Caco-2 (cell line): ENCODE measurements around the gene GSTA1. TPM values are rescaled to one million over a fixed set of nuclear protein-coding genes. Genes with fewer than 3 reads are reported as not detected.
"Not testable (repeated sequence)": the region's sequence is repeated elsewhere in the genome, so short reads cannot be mapped to it uniquely, and the experiment has no call there.

ENCODE experiments used
- BruUV-seq: library from RNA; stranded (reverse); fragments of 400-500 nt; replicated peaks from 2 replicates; lab custom pipeline; 2021; lab: Mats Ljungman, UMichigan
- CTCF ChIA-PET: fragments of 300-600 bp; sonication (Branson Sonifier 250); formaldehyde crosslinking; loops from one replicate; lab custom pipeline; 2022; ENCODE audit warnings: antibody characterized with exemption; lab: Charles Lee
- POLR2A ChIA-PET: fragments of 300-600 bp; sonication (Branson Sonifier 250); formaldehyde crosslinking; loops from one replicate; lab custom pipeline; 2022; ENCODE audit warnings: antibody characterized with exemption; lab: Charles Lee
- DNase-seq, 2 experiments: peaks; one replicate each; pipeline versions ENCODE4 v3.0.0 to v3.0.0-alpha.2; 2020 to 2022
- H3K27me3 ChIP-seq: replicated peaks from 2 replicates; pipeline ENCODE4 v1.6.0; 2011; ENCODE audit warnings: low read length; ENCODE audit not compliant: control insufficient read depth, insufficient read depth
- H3K36me3 ChIP-seq: 2 replicates; pipeline ENCODE4 v1.5.1; 2011; ENCODE audit warnings: low read length; ENCODE audit not compliant: control insufficient read depth, insufficient read depth
- H3K4me1 ChIP-seq: fragments of 250-450 bp; sonication (Bioruptor Pico); 2 replicates; pipeline ENCODE4 v1.5.1; 2020; ENCODE audit warnings: mild to moderate bottlenecking
- H3K4me3 ChIP-seq: 2 replicates; pipeline ENCODE4 v1.5.1; 2011; ENCODE audit warnings: low read depth, mild to moderate bottlenecking, control low read depth, low read length
- H3K9me3 ChIP-seq: fragments of 250-450 bp; sonication (Bioruptor Pico); 2 replicates; pipeline ENCODE4 v1.5.1; 2020; ENCODE audit warnings: mild to moderate bottlenecking, moderate library complexity
- H3K27ac Mint-ChIP-seq: one replicate; pipeline ENCODE4 v1.8.0; 2022; ENCODE audit warnings: mixed read lengths; ENCODE audit not compliant: unreplicated experiment
- H3K27me3 Mint-ChIP-seq: one replicate; pipeline ENCODE4 v1.8.0; 2022; ENCODE audit warnings: mixed read lengths; ENCODE audit not compliant: insufficient read depth, unreplicated experiment
- H3K36me3 Mint-ChIP-seq: one replicate; pipeline ENCODE4 v1.8.0; 2022; ENCODE audit warnings: mild to moderate bottlenecking, mixed read lengths; ENCODE audit not compliant: insufficient read depth, unreplicated experiment
- H3K4me1 Mint-ChIP-seq: one replicate; pipeline ENCODE4 v1.8.0; 2022; ENCODE audit warnings: low read depth, mixed read lengths; ENCODE audit not compliant: unreplicated experiment
- H3K4me3 Mint-ChIP-seq: one replicate; pipeline ENCODE4 v1.8.0; 2022; ENCODE audit warnings: mild to moderate bottlenecking, moderate library complexity, mixed read lengths; ENCODE audit not compliant: unreplicated experiment
- H3K9me3 Mint-ChIP-seq: one replicate; pipeline ENCODE4 v1.8.0; 2022; ENCODE audit warnings: mixed read lengths; ENCODE audit not compliant: unreplicated experiment
- intact Hi-C: fragments of 100-400 bp; cut with micrococcal nuclease; formaldehyde crosslinking; loops from one replicate; pipeline ENCODE4 v1.10.0; 2022; ENCODE audit not compliant: unreplicated experiment
- total RNA-seq: library from RNA; stranded (reverse); gene quantifications from 2 replicates; pipeline ENCODE4 v1.2.3, GENCODE V29; 2022
- TF ChIP-seq, protein P1 (sequence below), 2 experiments: fragments of 200-600 bp in 1 of 2; IDR thresholded peaks; 1 replicate in 1 of 2; 2 replicates in 1 of 2; pipeline versions ENCODE4 v1.5.1 to v1.8.0; 2011 to 2022; ENCODE audit warnings: antibody characterized with exemption in 1 of 2, control low read depth in 1 of 2, inconsistent platforms in 1 of 2, low read depth in 1 of 2, low read length in 1 of 2, mild to moderate bottlenecking in 1 of 2, moderate library complexity in 1 of 2; ENCODE audit not compliant: insufficient read depth in 1 of 2, severe bottlenecking in 1 of 2, unreplicated experiment in 1 of 2

GSTA1 gene
- total RNA-seq, 1 experiment from 2014 or later: 11.2 TPM

DNA sequence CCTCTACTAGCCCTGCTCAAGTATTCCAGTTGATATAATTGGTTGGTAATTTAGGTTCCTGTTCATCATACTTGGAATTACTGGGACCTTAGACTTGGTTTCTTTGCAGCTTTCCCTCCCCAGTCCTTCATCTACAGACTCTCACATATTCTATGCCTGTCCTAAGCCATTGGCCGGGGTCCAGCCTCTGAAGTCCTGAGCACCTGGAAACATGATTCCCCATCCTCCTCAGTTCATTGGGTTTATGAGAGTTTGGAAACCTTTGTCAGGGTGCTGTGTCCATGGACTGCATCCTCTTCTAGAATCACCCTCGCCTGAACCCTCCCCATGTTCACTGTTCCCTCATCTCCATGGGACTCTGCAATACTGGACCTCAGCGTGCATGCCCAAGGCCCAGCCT, 49.2 kb downstream of the GSTA1 start:
- no peaks in the 10 kb centered on the region for H3K27me3 Mint-ChIP-seq
- Histone ChIP-seq H3K36me3 (peaks cover 6% of the 10 kb centered on the region), H3K9me3 (no peaks in the 10 kb centered on the region; the same call in 1 of the 2 replicates), H3K4me3 (no peak overlapping the region), H3K4me1 (no peaks in the 10 kb centered on the region), H3K27me3 (no peaks in the 10 kb centered on the region)
- no peak for DNase-seq
- H3K36me3 Mint-ChIP-seq: peaks cover 45% of the 10 kb centered on the region
- no TSS peak for BruUV-seq
- TF ChIP-seq, protein P1, sequence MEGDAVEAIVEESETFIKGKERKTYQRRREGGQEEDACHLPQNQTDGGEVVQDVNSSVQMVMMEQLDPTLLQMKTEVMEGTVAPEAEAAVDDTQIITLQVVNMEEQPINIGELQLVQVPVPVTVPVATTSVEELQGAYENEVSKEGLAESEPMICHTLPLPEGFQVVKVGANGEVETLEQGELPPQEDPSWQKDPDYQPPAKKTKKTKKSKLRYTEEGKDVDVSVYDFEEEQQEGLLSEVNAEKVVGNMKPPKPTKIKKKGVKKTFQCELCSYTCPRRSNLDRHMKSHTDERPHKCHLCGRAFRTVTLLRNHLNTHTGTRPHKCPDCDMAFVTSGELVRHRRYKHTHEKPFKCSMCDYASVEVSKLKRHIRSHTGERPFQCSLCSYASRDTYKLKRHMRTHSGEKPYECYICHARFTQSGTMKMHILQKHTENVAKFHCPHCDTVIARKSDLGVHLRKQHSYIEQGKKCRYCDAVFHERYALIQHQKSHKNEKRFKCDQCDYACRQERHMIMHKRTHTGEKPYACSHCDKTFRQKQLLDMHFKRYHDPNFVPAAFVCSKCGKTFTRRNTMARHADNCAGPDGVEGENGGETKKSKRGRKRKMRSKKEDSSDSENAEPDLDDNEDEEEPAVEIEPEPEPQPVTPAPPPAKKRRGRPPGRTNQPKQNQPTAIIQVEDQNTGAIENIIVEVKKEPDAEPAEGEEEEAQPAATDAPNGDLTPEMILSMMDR (IDR thresholded peaks at IDR 0.05; ENCODE audit: insufficient read depth in 1 of 2, low read depth in 1 of 2, low read length in 1 of 2, severe bottlenecking in 1 of 2, unreplicated experiment in 1 of 2): no peak
- no peak overlapping the region for H3K4me3 Mint-ChIP-seq
- peaks cover 6% of the 10 kb centered on the region for H3K4me1 Mint-ChIP-seq
- intact Hi-C loops: no loop called here
- peak overlapping the region; percentile 57 for H3K27ac Mint-ChIP-seq
- H3K9me3 Mint-ChIP-seq: peaks cover 23% of the 10 kb centered on the region
- CTCF ChIA-PET: no interaction called here
- POLR2A ChIA-PET: interaction anchor here (0.7 kb wide), 1 partner anchor 219 kb away, joined by 8 read pairs; no protein-coding TSS in a partner anchor

GRCh38 chr6:52753137-52753536, 50.5 kb downstream of the GSTA1 start:
- H3K4me3 Mint-ChIP-seq, BruUV-seq, H3K9me3 ChIP-seq, intact Hi-C loops, H3K27ac Mint-ChIP-seq, H3K27me3 ChIP-seq, DNase-seq, H3K27me3 Mint-ChIP-seq, H3K4me3 ChIP-seq, H3K36me3 ChIP-seq, H3K4me1 ChIP-seq, CTCF ChIA-PET, POLR2A ChIA-PET: not testable (repeated sequence)
- Mint-ChIP-seq H3K4me1 (peaks cover 14% of the 10 kb centered on the region), H3K9me3 (peaks cover 23% of the 10 kb centered on the region), H3K36me3 (peaks cover 40% of the 10 kb centered on the region)

DNA sequence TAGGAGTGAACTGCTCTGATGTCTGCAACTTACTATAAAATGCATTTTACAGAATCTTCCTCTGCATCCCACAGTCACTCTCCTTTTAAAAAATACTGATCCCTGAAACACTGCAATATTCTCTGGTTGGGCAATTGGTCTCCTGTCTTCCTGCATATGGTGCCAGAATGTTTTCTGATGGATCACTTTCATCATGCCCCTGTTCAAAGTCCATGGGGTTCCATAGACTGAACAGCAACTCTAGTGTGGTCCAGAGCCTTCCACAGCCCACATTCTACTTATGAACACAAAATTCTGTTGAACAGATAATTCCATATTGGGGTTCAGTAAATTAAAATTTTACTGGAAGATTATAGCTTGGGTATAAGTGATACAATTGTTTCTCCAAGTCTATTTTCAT, 51.3 kb downstream of the GSTA1 start:
- H3K27ac Mint-ChIP-seq: no peak overlapping the region
- no peaks in the 10 kb centered on the region for H3K27me3 Mint-ChIP-seq
- TF ChIP-seq, protein P1 (IDR thresholded peaks at IDR 0.05; ENCODE audit: insufficient read depth in 1 of 2, low read depth in 1 of 2, low read length in 1 of 2, severe bottlenecking in 1 of 2, unreplicated experiment in 1 of 2): no peak
- no peak for DNase-seq
- ChIA-PET CTCF (interaction anchor here (0.9 kb wide), 1 partner anchor 28 kb away, joined by 3 read pairs; no protein-coding TSS in a partner anchor), POLR2A (no interaction called here)
- H3K4me3 Mint-ChIP-seq: no peak overlapping the region
- BruUV-seq: no TSS peak
- peaks cover 23% of the 10 kb centered on the region for H3K9me3 Mint-ChIP-seq
- Histone ChIP-seq H3K9me3 (no peaks in the 10 kb centered on the region; the same call in 1 of the 2 replicates), H3K4me3 (no peak overlapping the region), H3K27me3 (no peaks in the 10 kb centered on the region), H3K4me1 (peaks cover 2% of the 10 kb centered on the region; the same call in 1 of the 2 replicates), H3K36me3 (peaks cover 6% of the 10 kb centered on the region)
- H3K4me1 Mint-ChIP-seq: peaks cover 19% of the 10 kb centered on the region
- peaks cover 40% of the 10 kb centered on the region for H3K36me3 Mint-ChIP-seq
- intact Hi-C loops: no loop called here
